HEK293T (cell line): ENCODE data around the gene MAN1A2.

Experiments
- CTCF ChIA-PET: fragments of 350-600 bp; formaldehyde crosslinking; extraction: SDS; loops from one replicate; lab custom pipeline; 2021; ENCODE audit warnings: antibody characterized with exemption, inconsistent platforms; lab: Yijun Ruan, JAX
- POLR2A ChIA-PET: fragments of 350-600 bp; formaldehyde crosslinking; extraction: SDS; loops from one replicate; lab custom pipeline; 2020; ENCODE audit warnings: antibody characterized with exemption, inconsistent platforms; lab: Yijun Ruan, JAX
- DNase-seq: peaks from one replicate; pipeline ENCODE4 v3.0.0; 2012; ENCODE audit warnings: mixed read lengths; ENCODE audit errors: extremely low spot score
- ARNT ChIP-seq: fragments of 450-650 bp; IDR thresholded peaks from 2 replicates; pipeline ENCODE4 v1.6.1; 2017; ENCODE audit warnings: mild to moderate bottlenecking
- BHLHE40 ChIP-seq: fragments of 450-650 bp; IDR thresholded peaks from 2 replicates; pipeline ENCODE4 v1.6.1; 2016; ENCODE audit warnings: mild to moderate bottlenecking, moderate library complexity, borderline replicate concordance
- CTBP1 ChIP-seq: fragments of 450-650 bp; IDR thresholded peaks from 2 replicates; pipeline ENCODE4 v1.6.1; 2016; ENCODE audit warnings: borderline replicate concordance
- ELF4 ChIP-seq: fragments of 450-650 bp; IDR thresholded peaks from 2 replicates; pipeline ENCODE4 v1.6.1; 2017; ENCODE audit warnings: antibody characterized with exemption
- FOXA1 ChIP-seq: fragments of 450-650 bp; IDR thresholded peaks from 2 replicates; pipeline ENCODE4 v1.6.1; 2016; ENCODE audit warnings: mild to moderate bottlenecking
- FOXK2 ChIP-seq: fragments of 450-650 bp; IDR thresholded peaks from 2 replicates; pipeline ENCODE4 v1.6.1; 2016; ENCODE audit warnings: mild to moderate bottlenecking
- FOXM1 ChIP-seq: fragments of 450-650 bp; IDR thresholded peaks from 2 replicates; pipeline ENCODE4 v1.6.1; 2017; ENCODE audit warnings: mild to moderate bottlenecking, borderline replicate concordance
- HDGF ChIP-seq: fragments of 450-650 bp; IDR thresholded peaks from 2 replicates; pipeline ENCODE4 v1.6.1; 2017; ENCODE audit warnings: antibody characterized with exemption, borderline replicate concordance
- L3MBTL2 ChIP-seq: fragments of 450-650 bp; conservative IDR thresholded peaks from 2 replicates; pipeline ENCODE4 v1.6.1; 2016; ENCODE audit warnings: mild to moderate bottlenecking
- LEF1 ChIP-seq: fragments of 450-650 bp; IDR thresholded peaks from 2 replicates; pipeline ENCODE4 v1.6.1; 2017; ENCODE audit warnings: mild to moderate bottlenecking, borderline replicate concordance
- NFRKB ChIP-seq: fragments of 450-650 bp; IDR thresholded peaks from 2 replicates; pipeline ENCODE4 v1.6.1; 2016; ENCODE audit warnings: mild to moderate bottlenecking, moderate library complexity
- PKNOX1 ChIP-seq: fragments of 450-650 bp; IDR thresholded peaks from 2 replicates; pipeline ENCODE4 v1.6.1; 2016
- SP1 ChIP-seq: fragments of 450-650 bp; IDR thresholded peaks from 2 replicates; pipeline ENCODE4 v1.6.1; 2017
- SUZ12 ChIP-seq: fragments of 450-650 bp; IDR thresholded peaks from 2 replicates; pipeline ENCODE4 v1.6.1; 2016; ENCODE audit warnings: mild to moderate bottlenecking
- TARDBP ChIP-seq: fragments of 450-650 bp; IDR thresholded peaks from 2 replicates; pipeline ENCODE4 v1.6.1; 2016
- ZNF384 ChIP-seq: fragments of 450-650 bp; IDR thresholded peaks from 2 replicates; pipeline ENCODE4 v1.6.1; 2016

MAN1A2 gene

GRCh38 chr1:117373932-117374331, 6.7 kb downstream of the MAN1A2 start:
- no peak for DNase-seq
- CTCF ChIA-PET: no interaction called here
- POLR2A ChIA-PET: no interaction called here
- TF ChIP-seq FOXA1: no peak
- TF ChIP-seq SUZ12: no peak
- TF ChIP-seq NFRKB: no peak
- no peak for TF ChIP-seq BHLHE40
- no peak for TF ChIP-seq PKNOX1
- TF ChIP-seq L3MBTL2: no peak
- TF ChIP-seq TARDBP: no peak
- TF ChIP-seq ELF4: no peak
- TF ChIP-seq CTBP1: no peak
- TF ChIP-seq FOXM1: no peak
- no peak for TF ChIP-seq LEF1
- TF ChIP-seq ZNF384: no peak
- TF ChIP-seq FOXK2: no peak
- no peak for TF ChIP-seq ARNT
- no peak for TF ChIP-seq SP1

- ChIA-PET CTCF (no interaction called here), POLR2A (no interaction called here)
- no peak for TF ChIP-seq ARNT
- TF ChIP-seq ELF4: no peak
- no peak for TF ChIP-seq PKNOX1
- TF ChIP-seq SP1: no peak
- TF ChIP-seq L3MBTL2: no peak
- TF ChIP-seq FOXK2: no peak
- no peak for TF ChIP-seq BHLHE40
- no peak for TF ChIP-seq HDGF
- no peak for TF ChIP-seq LEF1
- no peak for TF ChIP-seq NFRKB
- no peak for TF ChIP-seq FOXA1
- DNase-seq: no peak
Observed at GRCh38 chr1:117375327-117375726, 8.1 kb downstream of the MAN1A2 start.

GRCh38 chr1:117387060-117387633, 19.9 kb downstream of the MAN1A2 start:
- ChIA-PET POLR2A (interaction anchor here (2.1 kb wide), 1 partner anchor 20 kb away, joined by 8 read pairs; the partner anchor contains the start of gene MAN1A2), CTCF (interaction anchor here (1.4 kb wide), 1 partner anchor 18 kb away, joined by 3 read pairs; no protein-coding TSS in a partner anchor)
- TF ChIP-seq ARNT (no peak), SUZ12 (no peak), ZNF384 (no peak), PKNOX1 (no peak), TARDBP (no peak), FOXM1 (no peak), NFRKB (no peak)
- DNase-seq: no peak

GRCh38 chr1:117388328-117388727, 21.1 kb downstream of the MAN1A2 start:
- CTCF ChIA-PET: interaction anchor here (1.4 kb wide), 1 partner anchor 19 kb away, joined by 3 read pairs; no protein-coding TSS in a partner anchor
- no peak for DNase-seq
- TF ChIP-seq PKNOX1 (no peak), FOXK2 (no peak), SUZ12 (no peak), CTBP1 (no peak), ELF4 (no peak), BHLHE40 (no peak), NFRKB (no peak), TARDBP (no peak), FOXM1 (no peak), FOXA1 (no peak), ARNT (no peak)
- POLR2A ChIA-PET: interaction anchor here (0.8 to 1.0 kb wide), 2 partner anchors 11 to 21 kb away, joined by 3 read pairs; partner anchors contain the start of gene MAN1A2

GRCh38 chr1:117389284-117389683, 22.0 kb downstream of the MAN1A2 start:
- POLR2A ChIA-PET: no interaction called here
- no peak for TF ChIP-seq CTBP1
- CTCF ChIA-PET: no interaction called here
- no peak for DNase-seq

GRCh38 chr1:117389779-117390178, 22.5 kb downstream of the MAN1A2 start:
- TF ChIP-seq CTBP1: no peak
- TF ChIP-seq BHLHE40: no peak
- no peak for TF ChIP-seq SP1
- no peak for TF ChIP-seq TARDBP
- TF ChIP-seq ZNF384: no peak
- TF ChIP-seq ELF4: no peak
- TF ChIP-seq FOXM1: no peak
- no peak for TF ChIP-seq L3MBTL2
- no peak for TF ChIP-seq ARNT
- no peak for TF ChIP-seq FOXK2
- no peak for TF ChIP-seq FOXA1
- no peak for TF ChIP-seq HDGF
- TF ChIP-seq PKNOX1: no peak
- no peak for TF ChIP-seq LEF1
- no peak for TF ChIP-seq SUZ12
- no peak for TF ChIP-seq NFRKB
- DNase-seq: no peak
- ChIA-PET POLR2A (no interaction called here), CTCF (no interaction called here)
